NCI-H226 (cell line): Measurements from ENCODE around the gene RBM22.

Experiments used
- DNase-seq: peaks from one replicate; pipeline ENCODE4 v3.0.0-alpha.2; 2015

RBM22 gene

GRCh38 chr5:150671509-150672236 lies 29.2 kb downstream of the RBM22 start:
- no peak for DNase-seq

GRCh38 chr5:150670948-150671310 lies 29.9 kb downstream of the RBM22 start:
- DNase-seq = no peak

GRCh38 chr5:150670275-150670947 lies 30.5 kb downstream of the RBM22 start:
- no peak for DNase-seq

- no peak for DNase-seq
Measured at GRCh38 chr5:150665044-150665443, 35.8 kb downstream of the RBM22 start.

GRCh38 chr5:150663936-150664335 lies 36.9 kb downstream of the RBM22 start:
- no peak for DNase-seq

GRCh38 chr5:150662731-150663516 lies 37.9 kb downstream of the RBM22 start:
- no peak for DNase-seq

GRCh38 chr5:150661821-150662596 lies 38.9 kb downstream of the RBM22 start:
- DNase-seq = no peak

- DNase-seq = no peak
Measured at GRCh38 chr5:150661086-150661485, 39.8 kb downstream of the RBM22 start, which contains the start of gene MYOZ3. Gene MYOZ3 (plus strand): TSS chr5:150661251. CDS start chr5:150662942, 1,691 bp downstream.

GRCh38 chr5:150660108-150660831 lies 40.6 kb downstream of the RBM22 start:
- no peak for DNase-seq

GRCh38 chr5:150659360-150660107 lies 41.3 kb downstream of the RBM22 start:
- no peak for DNase-seq

GRCh38 chr5:150658699-150659265 lies 42.1 kb downstream of the RBM22 start:
- DNase-seq = no peak

- no peak for DNase-seq
Measured at GRCh38 chr5:150658121-150658520, 42.7 kb downstream of the RBM22 start.

GRCh38 chr5:150656191-150657132 lies 44.4 kb downstream of the RBM22 start:
- no peak for DNase-seq

GRCh38 chr5:150655221-150655620 lies 45.6 kb downstream of the RBM22 start:
- no peak for DNase-seq

- no peak for DNase-seq
Measured at GRCh38 chr5:150653762-150654556, 46.9 kb downstream of the RBM22 start.

GRCh38 chr5:150653145-150653761 lies 47.6 kb downstream of the RBM22 start:
- DNase-seq = peak; percentile 54

GRCh38 chr5:150651924-150652671 lies 48.8 kb downstream of the RBM22 start:
- DNase-seq = no peak

- DNase-seq = no peak
Measured at GRCh38 chr5:150651382-150651781, 49.5 kb downstream of the RBM22 start.
